Stimulated activated CD4-positive, alpha-beta T cell treated with anti-CD3 and anti-CD28 coated beads, Interleukin-1b, Interleukin-23, amount 100 ng/mL, for 24 hours (primary cell): ENCODE measurements around the gene NUBPL.
"Not testable (repeated sequence)": the region's sequence is repeated elsewhere in the genome, so short reads cannot be mapped to it uniquely, and the experiment has no call there.

Experiments used
- DNase-seq, 4 experiments: peaks; one replicate each; pipeline ENCODE4 v3.0.0-alpha.2; 2020; ENCODE audit warnings: low read depth in 4 of 4, low spot score in 1 of 4

NUBPL gene

GRCh38 chr14:31578266-31578665 is 17.1 kb downstream of the NUBPL start:
- no peak for DNase-seq

- DNase-seq: no peak
Measured at GRCh38 chr14:31578792-31579501, 17.7 kb downstream of the NUBPL start.

- DNase-seq: no peak
Measured at GRCh38 chr14:31580234-31580633, 19.0 kb downstream of the NUBPL start.

- DNase-seq: no peak
Measured at GRCh38 chr14:31582286-31582691, 21.1 kb downstream of the NUBPL start.

GRCh38 chr14:31582836-31583452 is 21.7 kb downstream of the NUBPL start:
- DNase-seq: no peak

GRCh38 chr14:31590206-31590605 is 29.0 kb downstream of the NUBPL start:
- DNase-seq: no peak

GRCh38 chr14:31592122-31592521 is 30.9 kb downstream of the NUBPL start:
- no peak for DNase-seq

- DNase-seq: no peak
Measured at GRCh38 chr14:31592631-31593030, 31.4 kb downstream of the NUBPL start.

- DNase-seq: no peak
Measured at GRCh38 chr14:31596342-31597095, 35.3 kb downstream of the NUBPL start.

- no peak for DNase-seq
Measured at GRCh38 chr14:31605702-31606101, 44.5 kb downstream of the NUBPL start.

- DNase-seq: no peak
Measured at GRCh38 chr14:31611778-31612433, 50.7 kb downstream of the NUBPL start.

- DNase-seq: no peak
Measured at GRCh38 chr14:31613188-31613587, 52.0 kb downstream of the NUBPL start.

GRCh38 chr14:31618884-31619283 is 57.7 kb downstream of the NUBPL start:
- not testable (repeated sequence) for DNase-seq

GRCh38 chr14:31619440-31619839 is 58.2 kb downstream of the NUBPL start:
- DNase-seq: no peak

GRCh38 chr14:31620898-31621297 is 59.7 kb downstream of the NUBPL start:
- not testable (repeated sequence) for DNase-seq

- DNase-seq: no peak
Measured at GRCh38 chr14:31622060-31622459, 60.9 kb downstream of the NUBPL start.

GRCh38 chr14:31652900-31653299 is 91.7 kb downstream of the NUBPL start:
- DNase-seq: not testable (repeated sequence)

- no peak for DNase-seq
Measured at GRCh38 chr14:31657917-31658316, 96.7 kb downstream of the NUBPL start.

GRCh38 chr14:31659278-31659677 is 98.1 kb downstream of the NUBPL start:
- no peak for DNase-seq

GRCh38 chr14:31660191-31660590 is 99.0 kb downstream of the NUBPL start:
- DNase-seq: no peak

- no peak for DNase-seq
Measured at GRCh38 chr14:31660728-31661127, 99.5 kb downstream of the NUBPL start.

- no peak for DNase-seq
Measured at GRCh38 chr14:31668348-31668747, 107.1 kb downstream of the NUBPL start.
